ENCODE results near the gene STARD8. TPM values are rescaled to one million over a fixed set of nuclear protein-coding genes. Genes with fewer than 3 reads are reported as not detected.
"Not testable (repeated sequence)": the region's sequence is repeated elsewhere in the genome, so short reads cannot be mapped to it uniquely, and the experiment has no call there.

STARD8 gene
- total RNA-seq, 1 donor from 2014 or later, result 9.3 TPM

- no peaks in the 10 kb centered on the region for H3K36me3 ChIP-seq
- H3K4me3 ChIP-seq, result no peak overlapping the region
- peak; percentile 63 for DNase-seq
- no peaks in the 10 kb centered on the region for H3K9me3 ChIP-seq (replicated peaks)
- intact Hi-C loops (cut with micrococcal nuclease), result loop anchor here (5.0 kb wide), 1 partner anchor 74 kb away; no protein-coding TSS in a partner anchor
- H3K4me1 ChIP-seq, result no peaks in the 10 kb centered on the region
- no peak overlapping the region for H3K27ac ChIP-seq (replicated peaks)
- no peaks in the 10 kb centered on the region for H3K27me3 ChIP-seq (ENCODE audit: low read depth)
- TF ChIP-seq CTCF (IDR thresholded peaks at IDR 0.05; ENCODE audit: borderline replicate concordance), result peak; percentile 74
These were observed 85.5 kb downstream of the STARD8 start for GRCh38 chrX:68732906-68733493.

GRCh38 chrX:68735266-68735665, 87.8 kb downstream of the STARD8 start:
- Histone ChIP-seq H3K4me3 (no peak overlapping the region), H3K27ac (replicated peaks) (no peak overlapping the region), H3K36me3 (no peaks in the 10 kb centered on the region), H3K9me3 (replicated peaks) (no peaks in the 10 kb centered on the region), H3K27me3 (ENCODE audit: low read depth) (no peaks in the 10 kb centered on the region), H3K4me1 (no peaks in the 10 kb centered on the region)
- no peak for TF ChIP-seq CTCF (IDR thresholded peaks at IDR 0.05; ENCODE audit: borderline replicate concordance)
- intact Hi-C loops (cut with micrococcal nuclease), result no loop called here
- DNase-seq, result no peak

DNA sequence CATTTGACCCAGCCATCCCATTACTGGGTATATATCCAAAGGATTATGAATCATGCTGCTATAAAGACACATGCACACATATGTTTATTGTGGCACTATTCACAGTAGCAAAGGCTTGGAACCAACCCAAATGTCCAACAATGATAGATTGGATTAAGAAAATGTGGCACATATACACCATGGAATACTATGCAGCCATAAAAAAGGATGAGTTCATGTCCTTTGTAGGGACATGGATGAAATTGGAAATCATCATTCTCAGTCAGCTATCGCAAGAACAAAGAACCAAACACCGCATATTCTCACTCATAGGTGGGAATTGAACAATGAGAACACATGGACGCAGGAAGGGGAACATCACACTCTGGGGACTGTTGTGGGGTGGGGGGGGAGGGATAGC, 94.4 kb downstream of the STARD8 start:
- DNase-seq; H3K27ac ChIP-seq (replicated peaks); H3K9me3 ChIP-seq (replicated peaks); H3K4me1 ChIP-seq; intact Hi-C loops (cut with micrococcal nuclease); H3K27me3 ChIP-seq (ENCODE audit: low read depth); H3K4me3 ChIP-seq; H3K36me3 ChIP-seq: not testable (repeated sequence)

GRCh38 chrX:68743754-68744153, 96.3 kb downstream of the STARD8 start:
- no peaks in the 10 kb centered on the region for H3K36me3 ChIP-seq
- no peaks in the 10 kb centered on the region for H3K9me3 ChIP-seq (replicated peaks)
- intact Hi-C loops (cut with micrococcal nuclease), result no loop called here
- H3K27me3 ChIP-seq (ENCODE audit: low read depth), result no peaks in the 10 kb centered on the region
- no peaks in the 10 kb centered on the region for H3K4me1 ChIP-seq
- no peak overlapping the region for H3K27ac ChIP-seq (replicated peaks)
- TF ChIP-seq CTCF (IDR thresholded peaks at IDR 0.05; ENCODE audit: borderline replicate concordance), result no peak
- H3K4me3 ChIP-seq, result no peak overlapping the region
- no peak for DNase-seq

DNA sequence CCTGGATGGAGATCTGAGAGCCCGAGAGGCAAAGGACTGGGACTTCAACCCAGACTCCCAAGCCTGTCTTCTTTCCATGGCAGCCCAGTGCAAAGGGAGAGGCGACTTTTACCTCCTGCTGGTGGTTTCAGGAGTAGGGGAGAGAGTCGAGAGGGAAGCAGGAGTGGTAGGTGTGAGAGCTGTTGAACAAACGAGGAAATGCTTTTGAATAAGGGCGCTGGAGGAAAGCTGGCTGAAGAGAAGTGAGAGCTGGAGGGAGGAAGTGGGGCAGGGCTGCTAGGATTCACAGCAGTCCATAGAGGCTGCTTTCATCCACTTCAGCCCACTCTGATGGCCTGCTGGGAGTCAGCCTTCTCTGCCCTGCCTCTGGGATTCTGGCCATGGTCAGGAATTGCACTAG, 99.5 kb downstream of the STARD8 start:
- intact Hi-C loops (cut with micrococcal nuclease), result no loop called here
- Histone ChIP-seq H3K4me1 (no peaks in the 10 kb centered on the region), H3K27me3 (ENCODE audit: low read depth) (no peaks in the 10 kb centered on the region), H3K27ac (replicated peaks) (no peak overlapping the region), H3K9me3 (replicated peaks) (no peaks in the 10 kb centered on the region), H3K4me3 (no peak overlapping the region), H3K36me3 (no peaks in the 10 kb centered on the region)
- no peak for DNase-seq
- no peak for TF ChIP-seq CTCF (IDR thresholded peaks at IDR 0.05; ENCODE audit: borderline replicate concordance)

DNA sequence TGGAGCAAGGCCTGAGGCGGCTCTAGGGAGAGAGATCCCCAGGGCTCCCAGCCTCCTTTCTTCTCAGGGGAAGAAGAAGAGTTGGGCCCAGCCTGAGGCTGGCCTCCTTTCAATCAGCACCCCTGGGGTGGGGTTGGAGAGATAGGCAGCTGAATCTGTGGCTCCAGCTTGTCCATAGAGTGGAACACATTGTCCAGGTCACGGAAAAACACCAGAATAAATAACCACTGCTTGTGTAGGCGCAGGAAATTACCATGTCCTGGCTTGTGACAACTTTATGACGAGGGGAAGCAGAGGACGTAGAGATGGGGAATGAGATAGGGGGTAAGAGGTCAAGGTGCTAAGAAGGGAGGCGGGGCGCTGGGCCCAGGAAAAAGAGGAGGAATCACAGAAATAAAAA, 100.6 kb downstream of the STARD8 start:
- H3K4me3 ChIP-seq, result no peak overlapping the region
- DNase-seq, result no peak
- H3K36me3 ChIP-seq, result no peaks in the 10 kb centered on the region
- no peak overlapping the region for H3K27ac ChIP-seq (replicated peaks)
- H3K4me1 ChIP-seq, result no peaks in the 10 kb centered on the region
- H3K27me3 ChIP-seq (ENCODE audit: low read depth), result no peaks in the 10 kb centered on the region
- no peaks in the 10 kb centered on the region for H3K9me3 ChIP-seq (replicated peaks)
- no peak for TF ChIP-seq CTCF (IDR thresholded peaks at IDR 0.05; ENCODE audit: borderline replicate concordance)
- intact Hi-C loops (cut with micrococcal nuclease), result no loop called here
